Hepatocyte (in vitro differentiated cells): Measurements from ENCODE around the gene CD82.

Experiments used
- EZH2 ChIP-seq: fragments of 200-600 bp; sonication (generic); IDR thresholded peaks from 2 replicates; pipeline ENCODE4 v1.6.1; 2016; ENCODE audit warnings: antibody characterized with exemption, mild to moderate bottlenecking, borderline replicate concordance
- EZH2phosphoT487 ChIP-seq: fragments of 200-600 bp; sonication (generic); IDR thresholded peaks from one replicate; pipeline ENCODE4 v1.6.1; 2018; ENCODE audit warnings: antibody characterized with exemption, mild to moderate bottlenecking, low read depth, moderate library complexity; ENCODE audit not compliant: unreplicated experiment, severe bottlenecking
- TF ChIP-seq, protein P1 (sequence below): fragments of 200-600 bp; sonication (generic); IDR thresholded peaks from 2 replicates; pipeline ENCODE4 v1.5.1; 2016; ENCODE audit warnings: antibody characterized with exemption, mild to moderate bottlenecking; ENCODE audit not compliant: poor library complexity

DNA sequence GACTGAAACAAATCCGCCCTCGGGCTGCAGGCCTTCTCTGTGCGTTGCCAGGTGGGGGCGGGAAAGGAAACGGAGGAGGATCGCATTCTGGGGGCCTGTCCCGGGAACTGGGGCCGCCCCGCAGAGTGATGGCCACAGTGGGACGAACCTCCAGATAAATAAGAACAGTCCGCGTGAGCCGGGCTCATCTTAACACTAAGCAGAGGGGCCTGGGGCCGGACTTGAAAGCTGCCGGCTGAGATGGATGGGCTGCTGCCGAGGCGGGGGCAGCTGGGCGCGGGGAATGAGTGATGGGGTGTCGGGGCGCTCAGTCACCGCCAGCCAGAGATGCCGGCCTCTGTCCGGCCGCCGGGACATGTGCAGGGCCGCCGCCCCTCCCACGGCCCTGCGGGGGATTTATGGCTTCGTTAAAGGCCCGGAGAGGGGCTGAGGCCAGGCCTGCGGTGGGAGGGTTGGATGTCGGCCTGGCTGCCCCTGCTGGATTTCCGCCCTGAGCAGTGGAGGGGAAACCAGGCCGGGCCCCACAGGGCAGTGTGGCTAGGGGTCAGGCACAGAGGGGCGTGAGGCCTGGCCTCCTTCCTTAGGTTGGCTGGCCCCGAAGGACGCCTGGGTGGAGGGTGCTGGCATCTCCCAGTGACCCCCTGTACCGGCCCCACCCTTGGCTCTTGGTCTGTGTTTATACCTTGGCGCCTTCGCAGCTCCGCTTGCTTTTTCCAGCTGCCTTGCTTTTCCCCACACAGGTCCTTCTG lies 45.3 kb upstream of the CD82 start:
- TF ChIP-seq, protein P1, sequence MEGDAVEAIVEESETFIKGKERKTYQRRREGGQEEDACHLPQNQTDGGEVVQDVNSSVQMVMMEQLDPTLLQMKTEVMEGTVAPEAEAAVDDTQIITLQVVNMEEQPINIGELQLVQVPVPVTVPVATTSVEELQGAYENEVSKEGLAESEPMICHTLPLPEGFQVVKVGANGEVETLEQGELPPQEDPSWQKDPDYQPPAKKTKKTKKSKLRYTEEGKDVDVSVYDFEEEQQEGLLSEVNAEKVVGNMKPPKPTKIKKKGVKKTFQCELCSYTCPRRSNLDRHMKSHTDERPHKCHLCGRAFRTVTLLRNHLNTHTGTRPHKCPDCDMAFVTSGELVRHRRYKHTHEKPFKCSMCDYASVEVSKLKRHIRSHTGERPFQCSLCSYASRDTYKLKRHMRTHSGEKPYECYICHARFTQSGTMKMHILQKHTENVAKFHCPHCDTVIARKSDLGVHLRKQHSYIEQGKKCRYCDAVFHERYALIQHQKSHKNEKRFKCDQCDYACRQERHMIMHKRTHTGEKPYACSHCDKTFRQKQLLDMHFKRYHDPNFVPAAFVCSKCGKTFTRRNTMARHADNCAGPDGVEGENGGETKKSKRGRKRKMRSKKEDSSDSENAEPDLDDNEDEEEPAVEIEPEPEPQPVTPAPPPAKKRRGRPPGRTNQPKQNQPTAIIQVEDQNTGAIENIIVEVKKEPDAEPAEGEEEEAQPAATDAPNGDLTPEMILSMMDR = no peak
- TF ChIP-seq EZH2 (no peak), EZH2phosphoT487 (no peak)
